Measurements from ENCODE around the gene ICA1L.

ICA1L gene

DNA sequence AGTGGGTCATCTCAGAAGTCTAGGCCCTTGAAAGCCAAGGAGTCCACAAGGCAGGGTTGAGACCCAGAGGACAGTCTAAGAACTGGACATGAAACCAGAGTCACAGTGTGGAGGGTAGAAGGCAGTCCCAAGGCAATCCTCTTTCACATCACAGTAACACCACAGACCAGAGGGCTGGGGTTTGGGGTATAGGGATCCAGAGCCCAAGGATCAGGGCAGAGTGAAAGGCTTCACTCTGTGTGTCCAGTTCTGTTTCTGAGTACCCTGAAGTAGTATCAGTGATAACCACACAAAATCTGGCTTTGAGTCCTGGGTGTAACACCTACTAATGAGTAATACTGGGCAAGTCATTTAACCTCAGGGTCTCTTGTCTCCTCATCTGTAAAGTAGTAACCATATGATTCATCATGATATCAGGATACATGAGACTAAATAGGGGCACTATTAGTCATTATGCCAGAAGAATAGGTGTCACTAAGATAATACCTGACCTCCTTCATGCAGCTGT lies 91.0 kb downstream of the ICA1L start:
- peaks cover 8% of the 10 kb centered on the region for H4K20me1 ChIP-seq (ENCODE audit: insufficient read depth, low read length)
- no peaks in the 10 kb centered on the region for H3K27me3 ChIP-seq (ENCODE audit: low read depth, low read length)
- peak overlapping the region; percentile 87 for H3K4me2 ChIP-seq (ENCODE audit: low read length)
- H2AFZ ChIP-seq (ENCODE audit: low read depth, low read length): no peak overlapping the region
- peak overlapping the region; percentile 21; the same call in 1 of the 2 replicates for H3K9ac ChIP-seq (ENCODE audit: low read length)
- TF ChIP-seq, protein P1, sequence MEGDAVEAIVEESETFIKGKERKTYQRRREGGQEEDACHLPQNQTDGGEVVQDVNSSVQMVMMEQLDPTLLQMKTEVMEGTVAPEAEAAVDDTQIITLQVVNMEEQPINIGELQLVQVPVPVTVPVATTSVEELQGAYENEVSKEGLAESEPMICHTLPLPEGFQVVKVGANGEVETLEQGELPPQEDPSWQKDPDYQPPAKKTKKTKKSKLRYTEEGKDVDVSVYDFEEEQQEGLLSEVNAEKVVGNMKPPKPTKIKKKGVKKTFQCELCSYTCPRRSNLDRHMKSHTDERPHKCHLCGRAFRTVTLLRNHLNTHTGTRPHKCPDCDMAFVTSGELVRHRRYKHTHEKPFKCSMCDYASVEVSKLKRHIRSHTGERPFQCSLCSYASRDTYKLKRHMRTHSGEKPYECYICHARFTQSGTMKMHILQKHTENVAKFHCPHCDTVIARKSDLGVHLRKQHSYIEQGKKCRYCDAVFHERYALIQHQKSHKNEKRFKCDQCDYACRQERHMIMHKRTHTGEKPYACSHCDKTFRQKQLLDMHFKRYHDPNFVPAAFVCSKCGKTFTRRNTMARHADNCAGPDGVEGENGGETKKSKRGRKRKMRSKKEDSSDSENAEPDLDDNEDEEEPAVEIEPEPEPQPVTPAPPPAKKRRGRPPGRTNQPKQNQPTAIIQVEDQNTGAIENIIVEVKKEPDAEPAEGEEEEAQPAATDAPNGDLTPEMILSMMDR (IDR thresholded peaks at IDR 0.05; ENCODE audit: low read depth, low read length): no peak
- TF ChIP-seq EZH2phosphoT487 (IDR thresholded peaks at IDR 0.05; ENCODE audit: low read depth): no peak
- H3K4me1 ChIP-seq (ENCODE audit: low read length): peaks cover 34% of the 10 kb centered on the region
- H3K9me3 ChIP-seq (ENCODE audit: insufficient read depth, low read length): no peaks in the 10 kb centered on the region
- peak overlapping the region; percentile 53 for H3K4me3 ChIP-seq (ENCODE audit: low read length)
- H3K36me3 ChIP-seq (replicated peaks; ENCODE audit: low read depth, low read length): peaks cover 27% of the 10 kb centered on the region
- no peaks in the 10 kb centered on the region for H3K79me2 ChIP-seq (ENCODE audit: low read length)
- peak overlapping the region; percentile 42; the same call in 1 of the 2 replicates for H3K27ac ChIP-seq (ENCODE audit: low read length)

DNA sequence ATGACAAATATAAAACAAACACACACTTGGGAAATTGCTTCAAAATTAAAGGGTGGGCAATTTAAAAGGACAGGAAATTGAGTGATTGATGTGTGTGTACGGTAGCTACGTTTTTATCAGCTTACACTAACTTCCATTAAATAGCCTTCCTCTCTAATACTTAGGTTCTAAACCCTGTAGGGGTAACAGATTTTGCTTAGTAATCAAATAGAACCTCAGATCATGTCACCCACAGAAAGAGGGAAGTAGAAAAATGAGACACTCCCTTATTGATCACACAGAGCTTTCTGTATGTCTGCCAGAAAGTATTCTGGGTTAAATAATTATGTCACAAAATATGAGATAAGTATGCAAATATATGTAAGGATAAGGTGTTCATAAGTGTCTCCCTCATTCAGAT lies 93.3 kb downstream of the ICA1L start:
- H3K27me3 ChIP-seq (ENCODE audit: low read depth, low read length): no peaks in the 10 kb centered on the region

DNA sequence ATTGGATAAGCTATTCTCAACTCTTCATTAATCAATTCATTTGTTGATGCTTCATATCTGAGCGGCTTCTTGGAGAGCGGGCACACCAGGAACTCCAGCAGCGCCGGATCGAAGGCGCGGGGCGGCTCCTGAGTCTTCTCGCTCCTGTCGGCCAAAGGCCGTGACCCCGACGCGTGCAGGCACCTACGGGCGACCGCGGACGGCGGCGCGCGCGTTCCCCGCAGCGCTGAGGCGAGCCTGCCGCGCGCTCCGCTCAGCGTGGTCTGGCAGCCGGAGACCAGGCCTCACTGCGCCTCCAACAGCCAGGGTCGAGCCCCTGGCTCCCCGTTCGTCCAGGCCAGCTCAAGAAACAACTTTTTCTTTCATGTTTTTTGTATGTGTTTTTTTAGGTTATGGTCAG lies 97.5 kb downstream of the ICA1L start:
- Histone ChIP-seq H3K4me1 (ENCODE audit: low read length) (peaks cover 12% of the 10 kb centered on the region), H3K9me3 (ENCODE audit: insufficient read depth, low read length) (no peaks in the 10 kb centered on the region), H3K4me3 (ENCODE audit: low read length) (no peak overlapping the region), H3K27ac (ENCODE audit: low read length) (no peak overlapping the region), H3K27me3 (ENCODE audit: low read depth, low read length) (no peaks in the 10 kb centered on the region), H4K20me1 (ENCODE audit: insufficient read depth, low read length) (no peaks in the 10 kb centered on the region; the same call in 1 of the 2 replicates), H3K36me3 (replicated peaks; ENCODE audit: low read depth, low read length) (peaks cover 19% of the 10 kb centered on the region), H3K4me2 (ENCODE audit: low read length) (no peak overlapping the region), H3K9ac (ENCODE audit: low read length) (no peak overlapping the region), H3K79me2 (ENCODE audit: low read length) (no peaks in the 10 kb centered on the region), H2AFZ (ENCODE audit: low read depth, low read length) (no peak overlapping the region)
- no peak for TF ChIP-seq EZH2phosphoT487 (IDR thresholded peaks at IDR 0.05; ENCODE audit: low read depth)

More for the DNA sequence above, 93.3 kb downstream of the ICA1L start:
- peaks cover 32% of the 10 kb centered on the region for H3K36me3 ChIP-seq (replicated peaks; ENCODE audit: low read depth, low read length)
- H3K79me2 ChIP-seq (ENCODE audit: low read length): no peaks in the 10 kb centered on the region
- no peak for TF ChIP-seq EZH2phosphoT487 (IDR thresholded peaks at IDR 0.05; ENCODE audit: low read depth)
- TF ChIP-seq, protein P1 (IDR thresholded peaks at IDR 0.05; ENCODE audit: low read depth, low read length): no peak
- peak overlapping the region; percentile 46 for H3K4me2 ChIP-seq (ENCODE audit: low read length)
- peaks cover 34% of the 10 kb centered on the region for H3K4me1 ChIP-seq (ENCODE audit: low read length)
- H3K9me3 ChIP-seq (ENCODE audit: insufficient read depth, low read length): no peaks in the 10 kb centered on the region
- no peak overlapping the region for H3K27ac ChIP-seq (ENCODE audit: low read length)
- no peak overlapping the region for H3K9ac ChIP-seq (ENCODE audit: low read length)
- H2AFZ ChIP-seq (ENCODE audit: low read depth, low read length): no peak overlapping the region
- H4K20me1 ChIP-seq (ENCODE audit: insufficient read depth, low read length): peaks cover 8% of the 10 kb centered on the region
- H3K4me3 ChIP-seq (ENCODE audit: low read length): no peak overlapping the region

DNA sequence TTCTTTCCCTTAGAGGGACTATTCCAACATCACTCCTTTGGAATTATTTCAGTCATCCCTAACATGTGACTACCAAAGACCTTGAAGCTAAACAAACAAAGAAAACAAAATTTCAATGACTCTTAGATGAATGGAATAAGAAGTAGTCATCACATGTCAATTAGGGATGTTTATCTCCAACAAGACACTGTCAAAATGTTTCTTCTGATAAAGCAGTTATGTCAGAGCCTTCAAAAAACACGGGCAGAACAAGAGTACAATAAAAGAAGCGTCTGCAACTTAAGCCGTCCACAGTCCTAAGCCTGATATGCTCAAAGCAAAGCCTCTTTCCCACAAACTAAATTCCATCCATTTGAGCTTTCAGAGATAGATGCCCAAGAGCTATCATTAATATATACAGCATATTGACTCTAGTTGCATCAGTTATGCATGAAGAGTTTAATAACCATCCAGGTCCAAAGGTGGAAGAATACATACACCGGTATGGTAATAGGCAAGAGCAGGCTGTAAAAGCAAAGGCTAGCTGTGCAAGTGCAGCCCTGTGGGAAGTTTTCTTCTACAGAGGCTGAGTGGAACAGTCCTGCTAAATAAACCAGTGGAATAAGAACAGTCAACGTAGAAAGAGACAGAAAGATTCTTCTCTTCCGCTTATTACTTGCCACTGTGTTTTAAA lies 98.1 kb downstream of the ICA1L start:
- Histone ChIP-seq H3K4me3 (ENCODE audit: low read length) (no peak overlapping the region), H3K9me3 (ENCODE audit: insufficient read depth, low read length) (no peaks in the 10 kb centered on the region), H3K27ac (ENCODE audit: low read length) (no peak overlapping the region), H3K9ac (ENCODE audit: low read length) (no peak overlapping the region), H3K79me2 (ENCODE audit: low read length) (no peaks in the 10 kb centered on the region), H4K20me1 (ENCODE audit: insufficient read depth, low read length) (no peaks in the 10 kb centered on the region), H3K27me3 (ENCODE audit: low read depth, low read length) (no peaks in the 10 kb centered on the region), H3K36me3 (replicated peaks; ENCODE audit: low read depth, low read length) (peaks cover 14% of the 10 kb centered on the region), H2AFZ (ENCODE audit: low read depth, low read length) (no peak overlapping the region), H3K4me2 (ENCODE audit: low read length) (no peak overlapping the region), H3K4me1 (ENCODE audit: low read length) (peaks cover 6% of the 10 kb centered on the region)
- TF ChIP-seq EZH2phosphoT487 (IDR thresholded peaks at IDR 0.05; ENCODE audit: low read depth): no peak
- TF ChIP-seq, protein P1 (IDR thresholded peaks at IDR 0.05; ENCODE audit: low read depth, low read length): no peak
